Stimulated activated naive CD8-positive, alpha-beta T cell treated with anti-CD3 and anti-CD28 coated beads, Interleukin-15, Interleukin-2, amounts not matched to agents 100 ng/mL and 50 ng/mL, for 24 hours (primary cell): ENCODE measurements around the gene PRKAB1.
"Not testable (repeated sequence)": the region's sequence is repeated elsewhere in the genome, so short reads cannot be mapped to it uniquely, and the experiment has no call there.

Experiments used
- H3K27ac Mint-ChIP-seq: one replicate; pipeline ENCODE4 v1.8.0; 2021; ENCODE audit warnings: mild to moderate bottlenecking, mixed read lengths
- H3K27me3 Mint-ChIP-seq: one replicate; pipeline ENCODE4 v1.8.0; 2021; ENCODE audit warnings: mixed read lengths
- H3K36me3 Mint-ChIP-seq: one replicate; pipeline ENCODE4 v1.8.0; 2021; ENCODE audit warnings: low read depth, mixed read lengths
- H3K4me1 Mint-ChIP-seq: one replicate; pipeline ENCODE4 v1.8.0; 2021; ENCODE audit warnings: low read depth, mixed read lengths
- H3K4me3 Mint-ChIP-seq: one replicate; pipeline ENCODE4 v1.8.0; 2021; ENCODE audit warnings: mild to moderate bottlenecking, mixed read lengths
- H3K9me3 Mint-ChIP-seq: one replicate; pipeline ENCODE4 v1.8.0; 2021; ENCODE audit warnings: mixed read lengths

The PRKAB1 gene

GRCh38 chr12:119649202-119649808 is 18.6 kb upstream of the PRKAB1 start:
- Mint-ChIP-seq H3K4me1 (no peaks in the 10 kb centered on the region), H3K27me3 (peaks cover 8% of the 10 kb centered on the region), H3K36me3 (peaks cover 4% of the 10 kb centered on the region), H3K27ac (no peak overlapping the region), H3K4me3 (no peak overlapping the region), H3K9me3 (peaks cover 16% of the 10 kb centered on the region)

GRCh38 chr12:119652665-119653064 is 15.3 kb upstream of the PRKAB1 start:
- Mint-ChIP-seq H3K27ac (no peak overlapping the region), H3K36me3 (peaks cover 4% of the 10 kb centered on the region), H3K4me1 (no peaks in the 10 kb centered on the region), H3K27me3 (no peaks in the 10 kb centered on the region), H3K9me3 (peaks cover 17% of the 10 kb centered on the region), H3K4me3 (no peak overlapping the region)

- H3K4me1 Mint-ChIP-seq, H3K27me3 Mint-ChIP-seq, H3K4me3 Mint-ChIP-seq, H3K27ac Mint-ChIP-seq, H3K36me3 Mint-ChIP-seq: not testable (repeated sequence)
- peaks cover 17% of the 10 kb centered on the region for H3K9me3 Mint-ChIP-seq
Observed at GRCh38 chr12:119657001-119657400, 10.9 kb upstream of the PRKAB1 start.

GRCh38 chr12:119658166-119658565 is 9.8 kb upstream of the PRKAB1 start:
- not testable (repeated sequence) for H3K27ac Mint-ChIP-seq, H3K27me3 Mint-ChIP-seq

GRCh38 chr12:119659289-119659897 is 8.5 kb upstream of the PRKAB1 start:
- Mint-ChIP-seq H3K4me3 (no peak overlapping the region), H3K4me1 (peaks cover 5% of the 10 kb centered on the region), H3K27me3 (peaks cover 4% of the 10 kb centered on the region), H3K27ac (no peak overlapping the region), H3K9me3 (peaks cover under 1% of the 10 kb centered on the region), H3K36me3 (no peaks in the 10 kb centered on the region)

More at GRCh38 chr12:119658166-119658565, 9.8 kb upstream of the PRKAB1 start:
- not testable (repeated sequence) for H3K4me1 Mint-ChIP-seq, H3K36me3 Mint-ChIP-seq, H3K4me3 Mint-ChIP-seq
- peaks cover 13% of the 10 kb centered on the region for H3K9me3 Mint-ChIP-seq

- Mint-ChIP-seq H3K9me3 (no peaks in the 10 kb centered on the region), H3K27ac (no peak overlapping the region), H3K4me3 (no peak overlapping the region), H3K4me1 (peaks cover 5% of the 10 kb centered on the region), H3K36me3 (no peaks in the 10 kb centered on the region), H3K27me3 (peaks cover 4% of the 10 kb centered on the region)
Observed at GRCh38 chr12:119660076-119660475, 7.9 kb upstream of the PRKAB1 start.

GRCh38 chr12:119661882-119662281 is 6.1 kb upstream of the PRKAB1 start:
- peaks cover 19% of the 10 kb centered on the region for H3K4me1 Mint-ChIP-seq
- no peak overlapping the region for H3K27ac Mint-ChIP-seq
- peaks cover 4% of the 10 kb centered on the region for H3K27me3 Mint-ChIP-seq
- H3K36me3 Mint-ChIP-seq, result no peaks in the 10 kb centered on the region
- H3K4me3 Mint-ChIP-seq, result no peak overlapping the region
- no peaks in the 10 kb centered on the region for H3K9me3 Mint-ChIP-seq

GRCh38 chr12:119664642-119665041 is 3.3 kb upstream of the PRKAB1 start:
- Mint-ChIP-seq H3K9me3 (no peaks in the 10 kb centered on the region), H3K4me1 (peaks cover 35% of the 10 kb centered on the region), H3K27me3 (peaks cover 4% of the 10 kb centered on the region), H3K36me3 (peaks cover 4% of the 10 kb centered on the region), H3K4me3 (no peak overlapping the region), H3K27ac (no peak overlapping the region)

GRCh38 chr12:119665164-119665929 is 2.6 kb upstream of the PRKAB1 start:
- Mint-ChIP-seq H3K36me3 (peaks cover 11% of the 10 kb centered on the region), H3K4me1 (peaks cover 37% of the 10 kb centered on the region), H3K9me3 (no peaks in the 10 kb centered on the region), H3K27ac (no peak overlapping the region), H3K27me3 (peaks cover 4% of the 10 kb centered on the region), H3K4me3 (no peak overlapping the region)

GRCh38 chr12:119666226-119666795 is 1.6 kb upstream of the PRKAB1 start:
- Mint-ChIP-seq H3K9me3 (no peaks in the 10 kb centered on the region), H3K27me3 (peaks cover 2% of the 10 kb centered on the region), H3K4me3 (peak overlapping the region; percentile 93), H3K27ac (peak overlapping the region; percentile 70), H3K36me3 (peaks cover 20% of the 10 kb centered on the region), H3K4me1 (peaks cover 47% of the 10 kb centered on the region)

- peak overlapping the region; percentile 93 for H3K4me3 Mint-ChIP-seq
- no peaks in the 10 kb centered on the region for H3K9me3 Mint-ChIP-seq
- peak overlapping the region; percentile 79 for H3K27ac Mint-ChIP-seq
- H3K27me3 Mint-ChIP-seq, result no peaks in the 10 kb centered on the region
- peaks cover 54% of the 10 kb centered on the region for H3K4me1 Mint-ChIP-seq
- peaks cover 28% of the 10 kb centered on the region for H3K36me3 Mint-ChIP-seq
Observed at GRCh38 chr12:119666900-119667576, 895 bp upstream of the PRKAB1 start.

- no peaks in the 10 kb centered on the region for H3K9me3 Mint-ChIP-seq
- H3K4me3 Mint-ChIP-seq, result peak overlapping the region; percentile 93
- peaks cover 68% of the 10 kb centered on the region for H3K4me1 Mint-ChIP-seq
- peaks cover 41% of the 10 kb centered on the region for H3K36me3 Mint-ChIP-seq
- H3K27ac Mint-ChIP-seq, result peak overlapping the region; percentile 89
- no peaks in the 10 kb centered on the region for H3K27me3 Mint-ChIP-seq
Observed at GRCh38 chr12:119668324-119668841, 450 bp downstream of the PRKAB1 start.

GRCh38 chr12:119669744-119670472 is 2.0 kb downstream of the PRKAB1 start:
- Mint-ChIP-seq H3K27ac (peak overlapping the region; percentile 73), H3K27me3 (no peaks in the 10 kb centered on the region), H3K4me3 (peak overlapping the region; percentile 64), H3K9me3 (no peaks in the 10 kb centered on the region), H3K36me3 (peaks cover 54% of the 10 kb centered on the region), H3K4me1 (peaks cover 81% of the 10 kb centered on the region)

- Mint-ChIP-seq H3K4me3 (peak overlapping the region; percentile 15), H3K27ac (peak overlapping the region; percentile 73), H3K9me3 (no peaks in the 10 kb centered on the region), H3K36me3 (peaks cover 66% of the 10 kb centered on the region), H3K27me3 (no peaks in the 10 kb centered on the region), H3K4me1 (peaks cover 77% of the 10 kb centered on the region)
Observed at GRCh38 chr12:119671070-119671469, 3.1 kb downstream of the PRKAB1 start.
